Measurements from ENCODE around the gene ANGPTL4.

ANGPTL4 gene

DNA sequence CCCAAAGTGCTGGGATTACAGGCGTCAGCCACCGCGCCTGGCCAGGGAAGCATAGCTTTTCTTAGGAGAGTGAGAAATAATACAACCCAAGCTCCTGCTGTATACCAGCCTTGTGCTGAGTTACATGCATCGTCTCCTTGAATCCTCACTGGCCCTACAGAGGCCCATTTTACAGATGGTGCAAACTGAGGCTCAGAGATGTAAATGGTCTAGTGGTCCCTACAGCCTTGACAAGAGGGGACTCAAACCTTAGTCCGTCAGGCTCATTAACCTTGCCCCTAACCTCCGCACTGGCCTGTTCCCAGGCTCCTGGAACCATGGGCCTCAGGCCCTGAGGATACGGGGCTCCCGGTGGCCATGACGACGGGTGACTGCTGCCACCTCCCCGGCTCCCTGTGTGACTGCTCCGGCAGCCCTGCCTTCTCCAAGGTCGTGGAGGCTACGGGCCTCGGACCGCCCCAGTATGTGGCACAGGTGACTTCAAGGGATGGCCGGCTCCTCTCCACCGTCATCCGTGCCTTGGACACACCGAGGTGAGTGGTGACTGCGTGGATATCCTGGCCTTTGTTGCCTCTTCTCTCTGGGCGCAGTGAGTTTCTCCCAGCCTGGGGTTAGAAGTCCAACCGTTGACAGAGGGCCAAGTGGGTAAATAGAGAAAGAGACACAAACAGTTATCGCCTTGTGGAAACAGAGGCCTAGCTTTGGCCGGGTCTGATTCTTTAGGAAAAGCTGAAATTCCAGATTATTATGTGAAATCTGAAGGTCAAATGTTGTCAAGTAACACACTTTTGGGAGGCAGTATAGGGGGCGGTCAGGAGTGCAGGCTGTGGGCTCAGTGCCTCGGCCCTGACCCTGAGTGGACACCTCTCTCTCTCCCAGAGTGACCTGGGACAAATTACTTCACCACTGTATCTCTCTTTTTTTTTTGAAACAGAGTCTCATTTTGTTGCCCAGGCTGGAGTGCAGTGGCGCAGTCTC is 57.8 kb downstream of the ANGPTL4 start:
- DNase-seq = no peak

DNA sequence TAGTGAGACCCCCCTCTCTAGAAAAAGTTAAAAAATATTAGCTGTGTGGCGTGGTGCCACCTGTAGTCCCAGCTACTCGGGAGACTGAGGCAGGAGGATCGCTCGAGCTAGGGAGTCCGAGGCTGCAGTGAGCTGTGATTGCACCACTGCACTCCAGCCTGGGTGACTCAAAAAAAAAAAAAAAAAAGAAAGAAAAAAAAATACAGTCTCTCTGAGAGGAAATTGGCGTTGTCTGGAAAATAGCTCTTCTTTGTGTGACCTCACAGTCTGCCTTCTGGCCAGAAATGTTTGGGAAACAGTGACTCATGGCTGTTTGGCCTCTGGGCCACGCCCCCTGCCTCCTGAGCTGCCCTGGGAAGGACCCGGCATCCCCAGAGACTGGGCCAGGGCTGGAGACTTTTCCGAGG is 59.9 kb downstream of the ANGPTL4 start:
- no peak for DNase-seq
